A673 (cell line): Measurements from ENCODE around the gene PHYHIPL. TPM values are rescaled to one million over a fixed set of nuclear protein-coding genes. Genes with fewer than 3 reads are reported as not detected.

Experiments used
- BruUV-seq: library from RNA; stranded (reverse); fragments of 400-500 nt; replicated peaks from 2 replicates; lab custom pipeline; 2021; lab: Mats Ljungman, UMichigan
- CTCF ChIA-PET: fragments of 300-600 bp; sonication (Branson Sonifier 250); formaldehyde crosslinking; loops from one replicate; lab custom pipeline; 2022; ENCODE audit warnings: antibody characterized with exemption; lab: Charles Lee
- POLR2A ChIA-PET: fragments of 300-600 bp; sonication (Branson Sonifier 250); formaldehyde crosslinking; loops from one replicate; lab custom pipeline; 2022; ENCODE audit warnings: antibody characterized with exemption; ENCODE audit not compliant: low non-redundant PET; lab: Charles Lee
- DNase-seq: peaks from one replicate; pipeline ENCODE4 v3.0.0-alpha.2; 2015; ENCODE audit warnings: low spot score
- H3K27ac ChIP-seq: fragments of 200-600 bp; sonication (generic); 2 replicates; pipeline ENCODE4 v1.5.1; 2016; ENCODE audit warnings: mixed run types, low read depth, mild to moderate bottlenecking, mixed read lengths, antibody characterized with exemption, low read length; ENCODE audit not compliant: poor library complexity, severe bottlenecking
- H3K27me3 ChIP-seq: fragments of 200-600 bp; sonication (generic); replicated peaks from 2 replicates; pipeline ENCODE4 v1.6.1; 2017; ENCODE audit warnings: mixed run types, low read depth, mild to moderate bottlenecking, mixed read lengths, antibody characterized with exemption, low read length; ENCODE audit not compliant: insufficient read depth, poor library complexity
- H3K36me3 ChIP-seq: fragments of 200-600 bp; sonication (generic); 2 replicates; pipeline ENCODE4 v1.6.1; 2016; ENCODE audit warnings: mixed run types, mild to moderate bottlenecking, mixed read lengths, antibody characterized with exemption, low read length; ENCODE audit not compliant: insufficient read depth, poor library complexity, severe bottlenecking
- H3K4me1 ChIP-seq: fragments of 200-600 bp; sonication (generic); 2 replicates; pipeline ENCODE4 v1.6.1; 2017; ENCODE audit warnings: mixed run types, mild to moderate bottlenecking, mixed read lengths, antibody characterized with exemption, low read length; ENCODE audit not compliant: insufficient read depth, poor library complexity, severe bottlenecking
- H3K4me3 ChIP-seq: fragments of 200-600 bp; sonication (generic); 2 replicates; pipeline ENCODE4 v1.5.1; 2016; ENCODE audit warnings: low read depth, mixed run types, mild to moderate bottlenecking, mixed read lengths, low read length; ENCODE audit not compliant: poor library complexity, severe bottlenecking
- H3K9me3 ChIP-seq: fragments of 200-600 bp; sonication (generic); 2 replicates; pipeline ENCODE4 v1.6.1; 2016; ENCODE audit warnings: mixed run types, low read depth, mild to moderate bottlenecking, mixed read lengths, antibody characterized with exemption, low read length; ENCODE audit not compliant: poor library complexity, severe bottlenecking
- CTCF ChIP-seq: fragments of 300-800, 200-600 bp; sonication (generic); conservative IDR thresholded peaks from 2 replicates; pipeline ENCODE4 v1.5.1; 2017; ENCODE audit warnings: low read depth, mild to moderate bottlenecking, antibody characterized with exemption, low read length, moderate library complexity, mixed read lengths
- EZH2 ChIP-seq: fragments of 200-600 bp; sonication (generic); IDR thresholded peaks from 2 replicates; pipeline ENCODE4 v1.6.1; 2017; ENCODE audit warnings: borderline replicate concordance, low read depth, mild to moderate bottlenecking, mixed read lengths, antibody characterized with exemption, low read length; ENCODE audit not compliant: poor library complexity, severe bottlenecking
- intact Hi-C: fragments of 100-400 bp; cut with micrococcal nuclease; formaldehyde crosslinking; loops from one replicate; pipeline ENCODE4 v1.10.0; 2022; ENCODE audit not compliant: unreplicated experiment
- total RNA-seq: library from RNA; stranded (reverse); gene quantifications from 2 replicates; pipeline ENCODE4 v1.2.3, GENCODE V29; 2021

PHYHIPL gene
- total RNA-seq, 1 experiment from 2014 or later = 0.97 TPM

DNA sequence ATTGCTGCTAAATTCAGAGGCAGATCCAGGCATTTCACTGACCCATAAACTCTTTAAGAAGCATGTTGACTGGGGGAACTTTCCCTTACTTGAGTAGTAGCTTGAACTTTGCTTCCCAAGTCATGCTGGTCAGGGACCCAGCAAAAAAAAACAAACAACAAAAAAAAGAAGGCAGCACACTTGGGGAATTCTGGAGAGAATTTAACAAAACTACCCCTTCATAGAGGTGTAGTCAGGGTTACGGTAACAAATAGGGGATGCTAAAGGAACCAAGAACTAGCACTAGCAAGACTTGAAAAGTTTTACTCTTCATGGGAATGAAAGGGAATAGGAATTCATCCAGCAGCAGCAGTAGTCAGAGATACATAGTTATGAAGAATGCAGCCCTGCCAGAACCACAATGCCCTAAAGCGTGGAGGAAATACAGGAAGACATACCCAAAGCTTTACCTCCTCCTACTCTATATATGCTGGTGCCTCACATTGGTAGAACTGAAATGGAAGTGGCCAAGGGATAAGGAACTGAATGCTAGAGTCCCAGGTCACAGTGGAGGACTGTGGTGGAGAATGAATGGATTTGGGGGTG is 67.3 kb downstream of the PHYHIPL start:
- no peak overlapping the region for H3K27ac ChIP-seq
- ChIA-PET CTCF (no interaction called here), POLR2A (no interaction called here)
- no peaks in the 10 kb centered on the region for H3K9me3 ChIP-seq
- peaks cover 29% of the 10 kb centered on the region for H3K4me1 ChIP-seq
- TF ChIP-seq EZH2 (no peak), CTCF (no peak)
- peak; percentile 14 for DNase-seq
- H3K27me3 ChIP-seq = no peaks in the 10 kb centered on the region
- peaks cover 4% of the 10 kb centered on the region for H3K36me3 ChIP-seq
- H3K4me3 ChIP-seq = no peak overlapping the region
- no TSS peak for BruUV-seq
- intact Hi-C loops = loop anchor here (5.0 kb wide), 3 partner anchors 119 to 589 kb away; partner anchors contain the start of gene FAM13C

DNA sequence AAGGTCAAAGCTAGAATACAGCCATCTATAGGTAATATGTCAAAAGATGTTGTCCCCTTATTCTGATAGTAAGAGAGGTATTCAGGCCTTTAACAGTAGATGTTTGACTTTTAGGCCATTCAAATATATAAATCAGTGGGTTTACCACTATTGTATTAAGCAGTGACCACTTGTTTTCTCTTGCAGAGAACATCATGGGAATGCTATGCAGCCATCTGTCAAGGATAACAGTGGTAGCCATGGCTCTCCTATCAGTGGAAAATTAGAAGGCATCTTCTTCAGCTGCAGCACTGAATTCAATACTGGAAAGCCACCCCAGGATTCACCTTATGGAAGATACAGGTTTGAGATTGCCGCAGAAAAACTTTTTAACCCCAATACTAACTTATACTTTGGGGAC is 68.4 kb downstream of the PHYHIPL start:
- no peaks in the 10 kb centered on the region for H3K27me3 ChIP-seq
- TF ChIP-seq CTCF (no peak), EZH2 (no peak)
- H3K4me3 ChIP-seq = no peak overlapping the region
- no peak for DNase-seq
- POLR2A ChIA-PET = no interaction called here
- H3K4me1 ChIP-seq = peaks cover 29% of the 10 kb centered on the region
- H3K9me3 ChIP-seq = no peaks in the 10 kb centered on the region
- CTCF ChIA-PET = no interaction called here
- H3K27ac ChIP-seq = no peak overlapping the region
- no TSS peak for BruUV-seq
- intact Hi-C loops = loop anchor here (5.0 kb wide), 3 partner anchors 117 to 587 kb away; partner anchors contain the start of gene FAM13C
- peaks cover 4% of the 10 kb centered on the region for H3K36me3 ChIP-seq

GRCh38 chr10:59245686-59246085 is 69.2 kb downstream of the PHYHIPL start:
- TF ChIP-seq EZH2 = no peak
- no peak for TF ChIP-seq CTCF
- POLR2A ChIA-PET = no interaction called here

More at GRCh38 chr10:59245686-59246085, 69.2 kb downstream of the PHYHIPL start:
- BruUV-seq = no TSS peak
- Histone ChIP-seq H3K4me1 (peaks cover 21% of the 10 kb centered on the region), H3K9me3 (no peaks in the 10 kb centered on the region), H3K27ac (no peak overlapping the region), H3K36me3 (peaks cover 4% of the 10 kb centered on the region), H3K27me3 (no peaks in the 10 kb centered on the region), H3K4me3 (no peak overlapping the region)
- intact Hi-C loops = no loop called here
- peak; percentile 55 for DNase-seq
- CTCF ChIA-PET = no interaction called here
